Activated CD8-positive, alpha-beta memory T cell treated with anti-CD3 and anti-CD28 coated beads for 36 hours (primary cell): ENCODE data around the gene TEX48. TPM values are rescaled to one million over a fixed set of nuclear protein-coding genes. Genes with fewer than 3 reads are reported as not detected.

Source experiments
- CTCF ChIA-PET: fragments of 350-600 bp; sonication (Branson Sonifier 250); formaldehyde crosslinking; loops from one replicate; lab custom pipeline; 2021; ENCODE audit warnings: antibody characterized with exemption; lab: Charles Lee
- POLR2A ChIA-PET: fragments of 350-600 bp; sonication (Branson Sonifier 250); formaldehyde crosslinking; loops from one replicate; lab custom pipeline; 2021; ENCODE audit warnings: antibody characterized with exemption; lab: Charles Lee
- total RNA-seq, 2 experiments: library from RNA; stranded (reverse); gene quantifications; one replicate each; pipeline ENCODE4 v1.2.3, GENCODE V29; 2021

Gene TEX48, protein sequence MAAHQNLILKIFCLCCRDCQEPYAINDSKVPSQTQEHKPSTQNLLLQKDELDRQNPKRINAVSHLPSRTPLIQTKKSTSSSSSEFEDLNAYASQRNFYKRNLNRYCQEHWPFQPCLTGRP
- total RNA-seq: under 1 TPM in 1 of 2 experiments, not detected in 1; 0.69 TPM

DNA sequence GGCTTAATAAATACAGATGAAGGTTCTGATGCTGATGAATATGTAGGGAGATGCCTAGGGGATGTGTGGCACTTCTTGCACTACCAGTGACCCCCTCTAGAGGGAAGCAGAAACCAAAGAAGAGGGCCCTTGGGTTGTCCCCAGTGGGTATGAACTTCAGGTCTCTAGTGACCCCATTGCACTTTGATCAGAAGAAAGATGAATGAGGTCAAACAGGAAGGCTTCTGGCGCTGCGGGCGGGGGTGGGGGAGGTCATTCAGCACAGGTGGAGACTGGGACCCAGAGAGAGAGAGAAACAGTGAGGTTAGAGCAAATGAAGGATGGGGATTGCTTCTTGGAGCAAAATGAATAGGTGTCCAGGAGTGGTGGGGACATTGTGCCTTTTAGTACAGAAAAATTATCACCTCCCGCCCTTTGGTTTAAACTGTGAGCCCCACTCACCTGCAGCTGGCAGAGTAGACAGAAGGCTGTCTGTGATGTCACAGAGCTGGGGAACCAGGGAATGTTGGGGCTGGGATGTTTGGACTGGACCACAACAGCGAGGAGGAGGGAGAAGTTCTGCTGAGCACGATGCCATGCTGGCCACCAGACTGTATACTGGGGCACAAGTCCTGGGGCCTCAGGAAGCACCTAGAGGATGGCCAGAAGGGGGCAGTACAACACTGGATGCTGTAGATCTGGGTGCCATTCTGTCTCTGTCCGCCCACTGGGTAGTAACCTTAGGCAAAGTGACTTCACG lies at the start of gene TEX48:
TEX48 (minus strand) TSS at position 599 of the 739 bp plus-strand sequence. CDS start 10,469 bp downstream, outside the sequence.
- POLR2A ChIA-PET: interaction anchor here (1.4 kb wide), 1 partner anchor 326 kb away, joined by 7 read pairs; no protein-coding TSS in a partner anchor
- CTCF ChIA-PET: interaction anchor here (0.6 to 4.1 kb wide), 34 partner anchors 10 to 358 kb away, joined by 3 to 36 read pairs (median 4); no protein-coding TSS in a partner anchor

DNA sequence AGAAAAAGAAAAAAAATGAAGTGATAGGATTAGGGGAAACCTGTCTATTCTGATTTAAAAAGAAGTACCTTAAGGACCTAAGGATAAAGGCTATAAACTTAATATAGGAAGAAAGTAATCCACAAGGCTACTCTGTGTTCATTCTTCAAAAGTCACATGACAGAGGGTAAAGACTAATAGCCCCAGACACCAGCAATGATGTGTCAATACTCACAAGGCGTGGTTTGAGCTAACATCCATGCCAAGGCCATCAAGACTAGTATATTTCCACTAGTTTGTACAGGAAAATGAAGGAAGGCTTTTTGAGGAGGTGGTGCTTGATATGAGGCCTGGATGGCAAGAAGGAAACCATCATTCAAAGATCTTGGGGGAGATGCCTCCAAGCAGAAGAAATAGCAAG lies 49.7 kb upstream of the TEX48 start:
- CTCF ChIA-PET: no interaction called here
- POLR2A ChIA-PET: no interaction called here

DNA sequence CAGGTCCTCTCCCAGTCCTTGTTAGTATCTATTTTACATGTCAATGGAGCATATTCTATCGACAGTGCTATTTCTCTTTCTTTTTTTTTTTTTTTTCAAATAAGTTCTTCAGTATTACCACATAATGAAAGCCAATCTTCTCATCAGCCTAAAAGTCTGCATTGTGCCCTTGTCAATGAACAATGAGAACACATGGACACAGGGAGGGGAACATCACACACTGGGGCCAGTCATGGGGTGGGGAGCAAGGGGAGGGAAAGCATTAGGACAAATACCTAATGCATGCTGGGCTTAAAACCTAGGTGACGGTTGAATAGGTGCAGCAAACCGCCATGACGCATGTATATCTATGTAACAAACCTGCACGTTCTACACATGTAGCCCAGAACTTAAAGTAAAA lies 47.7 kb upstream of the TEX48 start:
- POLR2A ChIA-PET: no interaction called here
- CTCF ChIA-PET: no interaction called here

DNA sequence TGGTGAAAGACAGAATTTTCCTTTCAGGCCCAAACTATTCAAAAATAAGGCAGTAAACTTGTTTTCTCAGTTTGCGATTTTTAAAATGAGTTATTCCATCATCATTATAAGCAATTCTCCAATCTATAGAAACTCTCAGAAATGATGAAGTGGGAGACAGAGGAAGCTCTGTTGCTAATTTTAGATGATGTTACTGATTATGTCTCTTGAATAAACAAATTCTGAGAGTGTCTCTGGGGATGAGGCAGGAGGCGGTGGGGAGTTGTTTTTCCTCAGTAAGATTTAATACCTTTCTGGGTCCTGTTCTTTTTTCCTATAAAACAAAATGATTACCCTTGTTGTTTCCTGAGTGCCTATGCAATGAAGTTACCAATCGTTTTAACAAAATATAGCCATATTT lies 43.9 kb upstream of the TEX48 start:
- CTCF ChIA-PET: no interaction called here
- POLR2A ChIA-PET: no interaction called here

DNA sequence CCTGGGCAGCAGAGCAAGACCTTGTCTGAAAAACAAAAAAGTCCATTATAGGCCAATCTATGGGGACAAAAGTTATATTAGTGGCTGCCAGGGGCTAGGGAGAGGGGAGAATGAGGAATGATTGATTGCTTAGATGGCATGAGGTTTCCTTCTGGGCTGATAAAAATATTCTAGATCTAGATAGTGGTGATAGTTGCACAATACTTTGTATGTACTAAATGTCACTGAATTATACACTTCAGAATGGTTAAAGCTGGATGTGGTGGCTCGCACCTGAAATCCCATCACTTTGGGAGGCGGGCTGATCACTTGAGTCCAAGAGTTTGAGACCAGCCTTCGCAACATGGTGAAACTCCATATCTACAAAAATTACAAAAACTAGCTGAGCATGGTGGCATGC lies 42.8 kb upstream of the TEX48 start:
- ChIA-PET CTCF (no interaction called here), POLR2A (no interaction called here)

DNA sequence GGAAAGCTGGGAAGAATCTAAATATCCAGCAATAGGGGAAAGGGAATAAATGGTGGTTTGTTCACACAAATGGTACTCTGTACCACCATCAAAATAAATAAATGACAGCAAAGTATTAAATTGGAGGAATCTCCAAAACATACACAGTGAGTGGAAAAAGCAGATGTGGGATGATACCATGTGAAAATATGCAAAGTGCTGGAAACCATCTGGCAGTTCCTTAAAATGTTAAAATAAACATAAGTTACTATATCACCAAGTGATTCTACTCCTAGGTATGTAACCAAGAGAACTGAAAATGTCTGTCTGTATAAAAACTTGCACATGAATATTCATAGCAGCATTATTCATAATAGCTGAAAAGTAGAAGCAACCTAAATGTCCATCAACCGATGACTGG lies 41.9 kb upstream of the TEX48 start:
- ChIA-PET CTCF (interaction anchor here (0.5 to 1.6 kb wide), 2 partner anchors 39 to 43 kb away, joined by 3 to 4 read pairs; no protein-coding TSS in a partner anchor), POLR2A (no interaction called here)

DNA sequence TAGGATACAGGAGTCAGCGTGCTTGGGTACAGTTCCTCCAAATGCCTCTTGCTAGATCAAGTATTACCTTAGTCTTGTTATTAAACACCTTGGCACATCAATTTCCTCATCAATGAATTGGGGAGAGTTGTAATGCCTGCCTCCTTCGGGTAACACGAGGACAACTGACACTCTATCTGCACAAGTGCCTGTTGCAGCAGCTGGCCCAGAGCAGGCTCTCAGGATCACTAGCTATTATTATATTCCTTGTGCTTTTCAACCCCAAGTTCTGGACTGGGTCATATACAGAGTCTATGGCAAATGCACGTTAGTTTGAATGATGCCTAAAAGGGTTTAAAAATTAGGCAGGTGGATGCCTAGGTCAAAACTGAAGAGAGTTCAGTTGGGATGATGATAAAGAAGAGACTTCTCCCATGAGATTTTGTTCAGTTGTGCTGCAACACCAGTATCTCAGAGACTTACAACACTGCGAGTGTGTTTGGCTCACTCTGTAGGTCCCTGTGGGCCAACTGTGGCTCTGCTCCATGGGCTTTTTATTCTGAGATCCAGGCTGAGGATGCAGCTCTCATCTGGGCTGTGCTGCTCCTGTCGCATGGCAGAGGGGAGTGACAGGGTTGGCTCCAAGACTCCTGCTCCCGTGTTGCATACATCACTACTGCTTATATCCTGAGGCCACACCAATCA lies 41.1 kb upstream of the TEX48 start:
- ChIA-PET CTCF (interaction anchor here (1.6 kb wide), 1 partner anchor 42 kb away, joined by 4 read pairs; no protein-coding TSS in a partner anchor), POLR2A (no interaction called here)

DNA sequence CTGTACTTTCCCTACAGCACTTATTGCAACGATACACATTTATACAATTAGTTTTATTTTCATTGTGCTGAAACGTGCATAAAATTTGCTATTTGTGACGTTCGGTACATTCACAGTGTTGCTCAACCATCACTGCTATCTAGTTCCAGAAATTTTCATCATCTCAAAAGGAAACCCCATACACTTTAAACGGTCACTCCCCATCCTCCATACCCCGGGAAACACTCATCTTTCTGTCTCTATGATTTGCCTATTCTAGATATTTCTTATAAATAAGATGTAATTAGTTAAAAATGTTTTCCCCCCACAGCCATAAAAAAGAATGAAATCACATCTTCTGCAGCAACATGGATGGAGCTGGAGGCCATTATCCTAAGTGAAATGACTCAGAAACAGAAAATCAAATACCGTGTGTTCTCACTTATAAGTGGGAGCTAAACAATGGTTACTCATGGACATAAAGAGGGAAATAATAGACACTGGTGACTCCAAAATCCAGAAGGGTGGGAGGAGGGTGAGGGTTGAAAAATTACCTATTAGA lies 40.2 kb upstream of the TEX48 start:
- CTCF ChIA-PET: interaction anchor here (0.9 to 3.0 kb wide), 2 partner anchors 32 to 40 kb away, joined by 3 to 12 read pairs; partner anchors contain the start of gene TEX48
- POLR2A ChIA-PET: interaction anchor here (1.0 kb wide), 1 partner anchor 25 kb away, joined by 4 read pairs; no protein-coding TSS in a partner anchor

DNA sequence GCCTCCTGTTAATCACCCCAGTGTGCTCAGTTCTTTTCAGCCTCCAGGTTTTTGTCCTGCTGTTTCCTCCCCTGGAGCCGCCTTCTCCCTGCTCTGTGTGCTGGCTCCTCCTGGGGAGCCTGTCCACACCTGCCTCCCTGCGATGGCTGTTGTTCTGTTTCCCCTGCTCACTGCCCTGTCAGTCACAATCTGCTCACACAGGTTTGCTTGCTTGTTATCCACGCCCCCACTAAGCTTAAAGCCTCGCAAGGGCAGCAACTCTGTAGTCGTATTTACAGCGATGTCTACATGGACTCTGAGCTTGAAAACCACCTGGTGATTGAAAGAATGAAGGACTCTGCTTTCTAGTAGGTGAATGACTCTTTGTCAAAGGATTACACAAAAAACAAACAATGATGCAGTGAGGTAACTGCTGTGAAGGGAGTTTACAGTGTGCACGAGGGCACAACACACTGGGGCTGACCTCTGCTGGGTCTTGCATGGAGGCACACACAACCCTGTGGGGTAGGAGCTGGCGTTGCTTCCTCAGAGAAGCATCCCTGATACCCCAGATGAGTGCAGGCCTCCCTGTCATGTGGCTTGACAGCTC lies 39.6 kb upstream of the TEX48 start:
- POLR2A ChIA-PET: interaction anchor here (1.0 kb wide), 1 partner anchor 24 kb away, joined by 4 read pairs; no protein-coding TSS in a partner anchor
- CTCF ChIA-PET: interaction anchor here (0.9 to 3.0 kb wide), 2 partner anchors 31 to 40 kb away, joined by 3 to 12 read pairs; partner anchors contain the start of gene TEX48

DNA sequence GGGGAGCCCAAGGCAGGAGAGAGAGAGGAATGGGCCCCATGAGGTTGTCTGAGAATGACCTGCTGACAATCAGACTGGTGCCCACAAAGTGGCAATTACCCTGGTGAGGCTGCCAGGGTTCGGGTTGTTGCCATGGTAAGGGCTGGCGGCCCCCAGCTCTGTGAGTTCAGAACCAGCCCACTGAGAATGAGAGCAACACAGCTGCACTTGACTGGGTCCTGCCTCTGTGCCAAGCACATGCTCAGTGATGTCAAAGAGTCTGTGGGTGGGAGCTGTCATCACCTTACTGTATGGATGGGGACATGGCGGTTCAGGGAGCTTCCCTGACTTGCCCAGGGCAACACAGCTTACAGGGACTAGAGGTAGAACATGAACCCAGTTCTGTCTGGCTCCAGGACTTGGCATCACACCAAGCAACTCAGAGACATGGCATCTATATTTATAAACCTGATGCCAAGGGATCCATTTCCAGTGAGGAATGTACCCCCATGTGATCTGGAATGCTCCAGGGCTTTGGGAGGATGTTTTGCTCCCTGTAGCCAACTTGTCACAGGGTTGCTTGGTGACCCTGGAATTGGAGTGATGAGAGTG lies 38.2 kb upstream of the TEX48 start:
- ChIA-PET CTCF (interaction anchor here (3.0 kb wide), 1 partner anchor 38 kb away, joined by 12 read pairs; the partner anchor contains the start of gene TEX48), POLR2A (no interaction called here)

DNA sequence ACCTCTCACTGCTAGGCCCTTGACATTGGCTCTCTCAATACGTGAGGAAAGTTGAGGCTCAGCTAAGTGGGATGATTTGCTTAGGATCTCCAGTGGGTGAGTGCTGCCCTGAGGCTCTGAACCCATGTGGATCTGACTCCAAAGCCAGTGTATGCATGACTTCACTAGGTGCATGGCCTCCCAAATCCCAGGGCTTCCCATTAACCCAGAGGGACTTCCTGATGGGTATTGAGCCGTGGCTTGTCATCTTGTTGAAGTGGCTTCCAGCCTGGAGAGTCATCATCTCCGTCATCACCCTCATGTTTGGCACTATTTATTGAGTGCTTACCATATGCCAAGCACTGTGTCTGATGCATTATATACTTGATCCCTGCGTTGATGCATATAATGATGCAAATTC lies 37.3 kb upstream of the TEX48 start:
- ChIA-PET CTCF (interaction anchor here (0.6 to 2.2 kb wide), 6 partner anchors 14 to 187 kb away, joined by 3 to 6 read pairs (median 5); no protein-coding TSS in a partner anchor), POLR2A (no interaction called here)

DNA sequence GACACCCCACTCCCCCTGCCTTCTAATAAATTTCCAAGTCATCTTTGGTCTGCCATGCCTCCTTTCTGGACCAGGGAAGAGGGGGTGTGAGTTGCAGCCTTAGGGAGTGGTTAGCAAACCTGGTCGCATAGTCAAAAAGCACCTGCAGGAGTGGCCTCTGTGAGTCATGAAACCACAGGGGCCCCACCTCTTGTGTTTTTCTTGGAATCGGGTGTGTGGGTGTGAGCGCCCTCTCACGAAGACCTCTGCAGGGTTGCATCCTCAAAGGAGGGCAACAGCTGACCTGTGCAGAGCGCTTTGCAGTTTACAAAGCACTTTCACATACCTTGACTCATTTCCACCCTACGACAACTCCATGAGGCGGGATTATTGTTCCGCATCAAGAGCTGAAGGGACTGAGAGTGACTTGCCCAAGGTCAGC lies 36.8 kb upstream of the TEX48 start:
- ChIA-PET POLR2A (no interaction called here), CTCF (interaction anchor here (0.6 to 2.2 kb wide), 6 partner anchors 15 to 188 kb away, joined by 3 to 6 read pairs (median 5); no protein-coding TSS in a partner anchor)

DNA sequence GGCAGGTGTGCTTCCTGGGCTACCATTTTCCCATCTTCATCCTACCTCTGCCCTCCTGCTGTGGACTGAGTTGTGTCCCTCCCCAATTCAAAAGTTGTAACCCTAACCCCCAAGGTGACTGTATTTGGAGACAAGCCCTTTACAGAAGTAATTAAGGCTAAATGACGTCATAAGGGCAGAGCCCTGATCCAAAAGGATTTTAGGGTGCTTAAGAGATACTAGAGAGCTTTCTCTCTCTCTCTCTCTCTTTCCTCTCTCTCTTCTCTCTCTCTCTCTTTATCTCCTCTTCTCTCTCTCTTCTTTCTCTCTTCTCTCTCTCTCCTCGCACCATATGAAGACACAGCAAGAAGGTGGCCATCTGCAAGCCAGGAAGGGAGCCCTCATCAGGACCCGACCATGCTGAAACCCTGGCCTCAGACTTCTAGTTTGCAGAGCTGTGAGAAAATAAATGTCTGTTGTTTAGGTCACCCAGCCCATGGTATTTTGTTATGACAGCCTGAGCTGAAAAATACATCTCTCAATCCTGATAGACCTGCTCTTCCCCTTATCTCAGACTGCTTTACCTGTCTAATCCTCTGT lies 36.0 kb upstream of the TEX48 start:
- ChIA-PET POLR2A (no interaction called here), CTCF (interaction anchor here (1.0 to 2.2 kb wide), 5 partner anchors 12 to 189 kb away, joined by 3 to 7 read pairs (median 5); no protein-coding TSS in a partner anchor)

DNA sequence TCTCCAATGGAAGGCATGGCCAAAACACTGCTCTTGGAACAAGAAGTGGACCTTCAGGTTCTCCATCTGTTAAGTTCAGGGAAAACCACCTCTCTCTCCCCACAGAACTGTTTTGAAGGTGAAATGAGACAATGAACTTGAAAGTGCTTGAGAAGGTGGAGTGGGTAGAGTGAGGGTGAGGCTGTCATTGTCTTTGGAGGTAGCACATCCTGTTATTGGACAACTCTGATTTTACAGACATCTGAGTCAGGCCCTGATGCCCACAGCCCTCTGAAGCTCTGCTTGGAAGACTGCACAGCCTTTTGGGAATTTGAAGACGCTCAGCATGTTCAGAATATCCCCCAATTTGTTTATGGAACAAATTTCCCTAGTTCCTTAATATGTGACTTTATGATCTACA lies 27.6 kb upstream of the TEX48 start:
- ChIA-PET CTCF (interaction anchor here (0.6 kb wide), 1 partner anchor 305 kb away, joined by 3 read pairs; no protein-coding TSS in a partner anchor), POLR2A (interaction anchor here (1.1 kb wide), 1 partner anchor 18 kb away, joined by 3 read pairs; no protein-coding TSS in a partner anchor)

DNA sequence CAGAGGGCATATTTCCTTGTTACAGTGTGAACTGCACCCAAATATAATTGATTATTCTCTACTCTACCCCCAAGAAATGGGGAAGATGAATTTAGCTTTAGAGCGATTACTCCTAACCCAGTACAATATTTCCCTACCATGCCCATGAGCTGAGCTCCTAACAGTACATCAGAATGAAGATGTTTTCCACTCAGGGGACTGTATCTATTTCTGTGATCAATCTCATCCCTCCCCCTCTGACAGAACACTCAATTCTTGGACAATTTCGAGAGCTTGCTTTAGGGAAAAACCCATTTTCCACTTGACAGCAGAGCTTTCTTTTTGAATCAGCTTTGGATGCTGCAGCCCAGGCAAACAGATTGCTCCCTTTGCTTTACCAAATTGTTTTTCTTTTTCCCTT lies 24.7 kb upstream of the TEX48 start:
- POLR2A ChIA-PET: no interaction called here
- CTCF ChIA-PET: interaction anchor here (0.8 kb wide), 2 partner anchors 9 to 24 kb away, joined by 3 to 5 read pairs; partner anchors contain the start of gene TEX48

DNA sequence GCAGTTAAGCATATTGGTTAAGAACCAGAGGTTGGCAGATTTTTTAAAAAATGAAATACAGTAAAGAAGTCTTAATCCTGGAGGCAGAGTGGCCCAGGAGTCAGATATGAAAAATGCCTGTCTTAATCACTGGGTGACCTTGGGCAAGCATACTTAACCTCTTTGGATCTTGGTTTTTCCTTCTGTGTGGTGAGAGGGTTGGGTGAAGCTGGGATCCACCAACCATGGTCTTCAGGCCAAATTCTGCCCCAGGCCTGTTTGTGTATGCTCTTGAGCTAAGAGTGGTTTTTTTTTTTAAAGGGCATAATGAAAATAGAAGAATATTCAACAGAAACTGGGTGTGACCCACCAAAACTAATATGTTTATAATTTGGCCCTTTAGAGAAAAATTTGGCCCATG lies 20.0 kb upstream of the TEX48 start:
- ChIA-PET CTCF (no interaction called here), POLR2A (no interaction called here)

DNA sequence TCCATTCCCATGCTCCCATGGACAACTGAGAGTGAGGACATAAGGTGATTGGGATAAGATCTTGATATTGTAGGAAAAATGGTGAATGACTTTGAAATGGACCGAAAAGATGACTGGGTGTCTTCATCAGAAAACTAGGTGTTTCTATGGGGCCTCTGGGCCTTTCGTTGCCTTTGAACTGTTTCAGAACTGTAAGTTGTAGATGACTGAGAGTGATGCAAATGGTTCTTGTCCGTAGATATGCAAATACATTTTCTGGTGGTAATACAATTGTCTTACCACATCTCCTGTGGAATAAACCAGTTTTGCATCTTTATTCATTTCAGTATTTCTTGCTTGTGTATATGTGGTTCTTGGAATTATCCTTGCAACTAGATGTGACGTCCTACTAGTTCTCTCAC lies 16.0 kb upstream of the TEX48 start:
- CTCF ChIA-PET: interaction anchor here (0.9 to 1.8 kb wide), 5 partner anchors 9 to 310 kb away, joined by 3 to 5 read pairs (median 5); no protein-coding TSS in a partner anchor
- POLR2A ChIA-PET: interaction anchor here (0.7 to 1.0 kb wide), 2 partner anchors 24 to 211 kb away, joined by 3 to 4 read pairs; no protein-coding TSS in a partner anchor
